Activated CD4-positive, alpha-beta T cell treated with anti-CD3 and anti-CD28 coated beads, Interleukin-2, amount 50 U/mL, for 16 hours (primary cell): ENCODE measurements around the gene SUCLA2.
"Not testable (repeated sequence)": the region's sequence is repeated elsewhere in the genome, so short reads cannot be mapped to it uniquely, and the experiment has no call there.

Experiments used
- DNase-seq: peaks from one replicate; pipeline ENCODE4 v3.0.0-alpha.2; 2020

The SUCLA2 gene

GRCh38 chr13:47990920-47991466, 10.1 kb downstream of the SUCLA2 start:
- DNase-seq = no peak

- no peak for DNase-seq
Observed at GRCh38 chr13:47990427-47990826, 10.6 kb downstream of the SUCLA2 start.

GRCh38 chr13:47983070-47983469, 18.0 kb downstream of the SUCLA2 start:
- DNase-seq = no peak

GRCh38 chr13:47976325-47976724, 24.7 kb downstream of the SUCLA2 start:
- no peak for DNase-seq

GRCh38 chr13:47964863-47965262, 36.2 kb downstream of the SUCLA2 start:
- DNase-seq = no peak

- DNase-seq = no peak
Observed at GRCh38 chr13:47962237-47962636, 38.8 kb downstream of the SUCLA2 start.

- no peak for DNase-seq
Observed at GRCh38 chr13:47959468-47960247, 41.4 kb downstream of the SUCLA2 start.

- no peak for DNase-seq
Observed at GRCh38 chr13:47957073-47957472, 44.0 kb downstream of the SUCLA2 start.

- DNase-seq = no peak
Observed at GRCh38 chr13:47955836-47956235, 45.2 kb downstream of the SUCLA2 start.

- DNase-seq = no peak
Observed at GRCh38 chr13:47949799-47950198, 51.3 kb downstream of the SUCLA2 start.

- no peak for DNase-seq
Observed at GRCh38 chr13:47945738-47946137, 55.3 kb downstream of the SUCLA2 start.

- not testable (repeated sequence) for DNase-seq
Observed at GRCh38 chr13:47945146-47945545, 55.9 kb downstream of the SUCLA2 start.

GRCh38 chr13:47934371-47934770, 66.7 kb downstream of the SUCLA2 start:
- no peak for DNase-seq

GRCh38 chr13:47932950-47933923, 67.8 kb downstream of the SUCLA2 start:
- no peak for DNase-seq

GRCh38 chr13:47930649-47931165, 70.4 kb downstream of the SUCLA2 start:
- no peak for DNase-seq

GRCh38 chr13:47929156-47929555, 71.9 kb downstream of the SUCLA2 start:
- no peak for DNase-seq

- DNase-seq = no peak
Observed at GRCh38 chr13:47917022-47917574, 84.0 kb downstream of the SUCLA2 start.

- no peak for DNase-seq
Observed at GRCh38 chr13:47908197-47908902, 92.7 kb downstream of the SUCLA2 start.

GRCh38 chr13:47904891-47905290, 96.2 kb downstream of the SUCLA2 start:
- no peak for DNase-seq

GRCh38 chr13:47904241-47904640, 96.8 kb downstream of the SUCLA2 start:
- DNase-seq = no peak

- no peak for DNase-seq
Observed at GRCh38 chr13:47903836-47904235, 97.2 kb downstream of the SUCLA2 start.

GRCh38 chr13:47901441-47901840, 99.6 kb downstream of the SUCLA2 start:
- DNase-seq = no peak
